GM12878 (cell line): ENCODE measurements around the gene NUP62. TPM values are rescaled to one million over a fixed set of nuclear protein-coding genes. Genes with fewer than 3 reads are reported as not detected.

Experiments used
- ATAC-seq: fragments of 200-7000 bp; cut with Tn5 transposase; 3 replicates; pipeline ENCODE4 v1.9.1; 2020; ENCODE audit warnings: mild to moderate bottlenecking, moderate library complexity
- BruUV-seq: library from RNA; stranded (reverse); fragments of 400-500 nt; replicated peaks from 2 replicates; lab custom pipeline; 2021; lab: Mats Ljungman, UMichigan
- CTCF ChIA-PET: fragments of 300-600 bp; sonication (Branson Sonifier 250); formaldehyde crosslinking; extraction: SDS; loops from one replicate; lab custom pipeline; 2021; ENCODE audit warnings: inconsistent platforms; lab: Yijun Ruan, JAX
- POLR2A ChIA-PET: fragments of 350-600 bp; formaldehyde crosslinking; extraction: SDS; loops from one replicate; lab custom pipeline; 2021; ENCODE audit warnings: inconsistent platforms; lab: Charles Lee
- RAD21 ChIA-PET: fragments of 300-600 bp; sonication (Branson Sonifier 250); formaldehyde crosslinking; loops from one replicate; lab custom pipeline; 2023; ENCODE audit warnings: antibody characterized with exemption; ENCODE audit not compliant: unreplicated experiment; lab: Charles Lee
- SMC1A ChIA-PET: fragments of 300-600 bp; sonication (Branson Sonifier 250); formaldehyde crosslinking; loops from one replicate; lab custom pipeline; 2023; ENCODE audit not compliant: unreplicated experiment, uncharacterized antibody; lab: Charles Lee
- DNase-seq: peaks from one replicate; pipeline ENCODE4 v3.0.0-alpha.2; 2011; ENCODE audit warnings: low read depth, low spot score
- FAIRE-seq: peaks from 3 replicates; lab custom pipeline; 2011; peaks lifted over from hg19 to GRCh38; lab: Jason Lieb, UNC
- H2AFZ ChIP-seq: 2 replicates; pipeline ENCODE4 v1.6.0; 2011; ENCODE audit warnings: low read depth, low read length, control low read depth; ENCODE audit not compliant: control insufficient read depth
- H3K27ac ChIP-seq: 2 replicates; pipeline ENCODE4 v1.5.1; 2011; ENCODE audit warnings: control low read depth; ENCODE audit not compliant: control insufficient read depth, insufficient read depth
- H3K27me3 ChIP-seq, 2 experiments: replicated peaks in 1 of 2; 2 replicates each; pipeline versions ENCODE4 v1.6.0 to v1.6.1; 2011; ENCODE audit warnings: low read length in 1 of 2; ENCODE audit not compliant: control insufficient read depth in 2 of 2, insufficient read depth in 2 of 2
- H3K36me3 ChIP-seq, 2 experiments: 2 replicates each; pipeline ENCODE4 v1.5.1; 2011; ENCODE audit warnings: low read length in 1 of 2; ENCODE audit not compliant: control insufficient read depth in 2 of 2, insufficient read depth in 2 of 2
- H3K4me1 ChIP-seq: 2 replicates; pipeline ENCODE4 v1.6.1; 2011; ENCODE audit warnings: mild to moderate bottlenecking, low read length, moderate library complexity, mixed read lengths; ENCODE audit not compliant: control insufficient read depth, insufficient read depth
- H3K4me2 ChIP-seq: 2 replicates; pipeline ENCODE4 v1.6.0; 2011; ENCODE audit warnings: control low read depth; ENCODE audit not compliant: control insufficient read depth, insufficient read depth
- H3K4me3 ChIP-seq: fragments of 200-600 bp; sonication (generic); 2 replicates; pipeline ENCODE4 v1.5.1; 2016
- H3K79me2 ChIP-seq: 2 replicates; pipeline ENCODE4 v1.6.0; 2011; ENCODE audit warnings: low read length; ENCODE audit not compliant: control insufficient read depth, insufficient read depth
- H3K9ac ChIP-seq: 2 replicates; pipeline ENCODE4 v1.8.0; 2011; ENCODE audit warnings: low read length, control low read depth, mixed read lengths; ENCODE audit not compliant: control insufficient read depth, insufficient read depth
- H3K9me3 ChIP-seq: replicated peaks from 3 replicates; pipeline ENCODE4 v1.5.1; 2011; ENCODE audit warnings: mild to moderate bottlenecking, low read length; ENCODE audit not compliant: control insufficient read depth, insufficient read depth
- H4K20me1 ChIP-seq: 2 replicates; pipeline ENCODE4 v1.6.0; 2011; ENCODE audit not compliant: control insufficient read depth, insufficient read depth
- EGR1 ChIP-seq, 2 experiments: IDR thresholded peaks; 1 replicate in 1 of 2; 2 replicates in 1 of 2; pipeline ENCODE4 v1.6.1; 2011 to 2012; ENCODE audit warnings: low read depth in 2 of 2, low read length in 2 of 2, borderline replicate concordance in 1 of 2, mild to moderate bottlenecking in 1 of 2, moderate library complexity in 1 of 2
- MLLT1 ChIP-seq: fragments of 450-650 bp; IDR thresholded peaks from 2 replicates; pipeline ENCODE4 v1.6.1; 2016; ENCODE audit warnings: mild to moderate bottlenecking
- WGBS: methylation state at CpG from one replicate; pipeline ENCODE4 v1.1.6; 2016; ENCODE audit warnings: low lambda C conversion rate; ENCODE audit not compliant: insufficient replicate concordance, insufficient coverage; ENCODE audit errors: missing lambda C conversion rate; 5-methylcytosine and 5-hydroxymethylcytosine counted together
- in situ Hi-C: fragments of 300-500 bp; cut with MboI; formaldehyde crosslinking; loops from 9 replicates; pipeline ENCODE4 v1.14.3; 2018; ENCODE audit warnings: mixed read lengths
- intact Hi-C: fragments of 100-400 bp; cut with micrococcal nuclease; formaldehyde crosslinking; loops from one replicate; pipeline ENCODE4 v1.14.2; 2022; ENCODE audit not compliant: unreplicated experiment
- polyA plus RNA-seq, 11 experiments: library from polyadenylated mRNA; depleted of rRNA in 4 of 11; unstranded in 6 of 11; stranded (reverse) in 5 of 11; fragments of >200 nt; fragmentation: Nextera tagmentation in 4 of 11; fragmentation: Illumina TruSeq in 1 of 11; extraction: Ambion mirVana in 4 of 11; extraction: Trizol in 1 of 11; gene quantifications; 1 replicate in 1 of 11; 2 replicates in 10 of 11; pipeline versions ENCODE4 v1.2.1 to v1.2.3, GENCODE V29; 2011 to 2016; ENCODE audit warnings: inconsistent platforms in 2 of 11, missing spikeins in 2 of 11, low read depth in 1 of 11
- total RNA-seq, 4 experiments: library from RNA; depleted of rRNA in 3 of 4; stranded (reverse); fragments of >200 nt in 3 of 4; fragmentation: Illumina TruSeq in 1 of 4; extraction: Trizol in 1 of 4; gene quantifications; 2 replicates each; pipeline versions ENCODE4 v1.2.1 to v1.2.3, GENCODE V29; 2013 to 2021

Gene NUP62
- total and polyA plus RNA-seq, 10 of the 15 experiments (the other 5 are each of a cell fraction or from before 2014, with no cell fraction given): 19.5 to 110 (median 66.9) TPM

- DNase-seq (no peak), FAIRE-seq (no peak), ATAC-seq (no peak)
- 0 out of 2 replicates have a peak, but pooled peaks have one; percentile 45 for TF ChIP-seq MLLT1
- TF ChIP-seq EGR1 (IDR thresholded peaks at IDR 0.05; ENCODE audit: borderline replicate concordance in 1 of 2, low read depth in 2 of 2, low read length in 2 of 2): no peak
- intact Hi-C loops: loop anchor here (5.0 kb wide), 1 partner anchor 49 kb away; the partner anchor contains the start of genes AKT1S1 and TBC1D17
- ChIA-PET CTCF (interaction anchor here (1.8 to 2.6 kb wide), 2 partner anchors 9 to 18 kb away, joined by 5 to 19 read pairs; no protein-coding TSS in a partner anchor), POLR2A (interaction anchor here (0.6 to 5.8 kb wide), 6 partner anchors 9 to 74 kb away, joined by 3 to 113 read pairs (median 10); partner anchors contain the start of gene IL4I1), RAD21 (interaction anchor here (3.1 to 5.0 kb wide), 3 partner anchors 14 to 36 kb away, joined by 10 to 66 read pairs (median 40); partner anchors contain the start of gene IL4I1), SMC1A (interaction anchor here (4.8 kb wide), 2 partner anchors 14 to 32 kb away, joined by 48 to 78 read pairs; partner anchors contain the start of gene IL4I1)
- no TSS peak for BruUV-seq
- H2AFZ ChIP-seq: no peak overlapping the region
- peak overlapping the region; percentile 97 for H3K4me2 ChIP-seq
- H3K27me3 ChIP-seq: no peaks in the 10 kb centered on the region
- H3K9me3 ChIP-seq: no peaks in the 10 kb centered on the region
- in situ Hi-C loops: no loop called here
- no peaks in the 10 kb centered on the region for H4K20me1 ChIP-seq
- H3K27ac ChIP-seq: no peak overlapping the region
- no peak overlapping the region; the same call in 1 of the 2 replicates for H3K9ac ChIP-seq
- peaks cover 95% of the 10 kb centered on the region for H3K79me2 ChIP-seq
- peaks cover 15 to 25% of the 10 kb centered on the region in 2 experiments; a peak in 3 of 4 replicates for H3K36me3 ChIP-seq
- H3K4me3 ChIP-seq: peak overlapping the region; percentile 92; the same call in 1 of the 2 replicates
- WGBS: 97% methylated on average over 9 of the region's 10 CpGs
- H3K4me1 ChIP-seq: peaks cover 37% of the 10 kb centered on the region
Observed at GRCh38 chr19:49926515-49926914, 2.8 kb downstream of the NUP62 start.
